DMS53 treated with DMSO at 0.1 percent for 48 hours (cell line): Measurements from ENCODE around the gene ELOVL6.

Source experiments
- DNase-seq: peaks from one replicate; lab custom pipeline; 2025; ENCODE audit not compliant: unreplicated experiment; lab: John Stamatoyannopoulos, UW

The ELOVL6 gene

DNA sequence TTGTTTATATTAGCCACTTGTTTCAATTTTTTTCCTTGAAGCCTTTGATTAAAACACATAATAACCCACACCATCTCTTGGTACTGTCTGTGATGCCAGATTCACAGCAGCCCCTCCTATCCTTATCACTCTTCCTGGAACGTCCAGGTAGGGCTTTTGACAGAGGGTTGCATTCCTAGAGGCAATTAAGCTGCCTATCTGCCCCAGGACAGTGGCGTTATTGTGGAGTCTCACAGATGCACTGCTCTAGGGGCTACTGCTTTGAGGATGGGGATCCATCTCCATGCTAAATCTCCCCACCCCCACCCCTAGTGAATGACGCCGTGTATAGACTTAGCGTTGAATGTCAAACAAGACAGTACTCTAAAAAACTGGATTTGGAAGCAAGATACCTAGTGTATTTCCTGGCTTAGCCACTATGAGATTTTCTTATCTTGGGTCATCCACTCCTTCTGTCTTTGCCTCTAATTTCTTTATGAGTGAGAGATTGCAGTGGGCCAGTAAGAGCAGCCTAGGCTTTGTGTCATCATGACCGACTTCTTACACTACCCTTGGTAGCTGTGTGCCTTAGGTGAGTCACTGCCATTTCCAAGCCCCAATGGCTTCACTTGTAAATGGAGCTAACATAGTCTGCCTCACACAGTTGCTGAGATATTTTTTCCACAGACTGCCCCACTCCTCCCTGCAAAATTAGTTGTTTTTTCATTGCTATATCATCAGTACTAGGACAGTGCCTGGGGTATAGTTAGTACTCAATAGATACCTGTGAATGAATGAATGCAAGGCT is 194.8 kb downstream of the ELOVL6 start:
- no peak for DNase-seq

DNA sequence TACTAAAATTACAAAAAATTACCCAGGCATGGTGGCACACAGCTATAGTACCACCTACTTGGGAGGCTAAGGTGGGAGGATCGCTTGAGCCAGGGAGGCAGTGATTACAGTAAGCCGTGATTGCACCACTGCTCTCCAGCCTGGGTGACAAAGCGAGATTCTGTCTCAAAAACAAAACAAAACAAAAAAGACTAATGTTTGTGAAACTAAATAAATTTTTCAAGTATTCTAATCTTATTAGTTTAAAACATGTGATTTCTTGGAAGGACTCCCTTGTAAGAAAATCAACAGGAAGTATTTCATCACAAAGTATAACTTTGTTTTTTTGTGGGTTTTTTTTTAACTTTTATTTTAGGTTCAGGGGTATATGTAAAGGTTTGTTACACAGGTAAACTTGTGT is 196.1 kb downstream of the ELOVL6 start:
- no peak for DNase-seq

DNA sequence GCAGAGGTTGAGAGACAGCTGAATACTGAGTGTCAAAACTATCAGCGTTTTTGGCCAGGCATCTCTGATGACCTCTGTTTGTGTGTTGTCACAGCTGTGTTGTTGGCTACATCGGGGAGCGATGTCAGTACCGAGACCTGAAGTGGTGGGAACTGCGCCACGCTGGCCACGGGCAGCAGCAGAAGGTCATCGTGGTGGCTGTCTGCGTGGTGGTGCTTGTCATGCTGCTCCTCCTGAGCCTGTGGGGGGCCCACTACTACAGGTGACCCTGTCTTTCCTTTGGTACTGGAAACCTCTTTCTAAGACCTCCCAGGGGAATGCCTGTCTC is 198.9 kb downstream of the ELOVL6 start:
- DNase-seq: no peak

DNA sequence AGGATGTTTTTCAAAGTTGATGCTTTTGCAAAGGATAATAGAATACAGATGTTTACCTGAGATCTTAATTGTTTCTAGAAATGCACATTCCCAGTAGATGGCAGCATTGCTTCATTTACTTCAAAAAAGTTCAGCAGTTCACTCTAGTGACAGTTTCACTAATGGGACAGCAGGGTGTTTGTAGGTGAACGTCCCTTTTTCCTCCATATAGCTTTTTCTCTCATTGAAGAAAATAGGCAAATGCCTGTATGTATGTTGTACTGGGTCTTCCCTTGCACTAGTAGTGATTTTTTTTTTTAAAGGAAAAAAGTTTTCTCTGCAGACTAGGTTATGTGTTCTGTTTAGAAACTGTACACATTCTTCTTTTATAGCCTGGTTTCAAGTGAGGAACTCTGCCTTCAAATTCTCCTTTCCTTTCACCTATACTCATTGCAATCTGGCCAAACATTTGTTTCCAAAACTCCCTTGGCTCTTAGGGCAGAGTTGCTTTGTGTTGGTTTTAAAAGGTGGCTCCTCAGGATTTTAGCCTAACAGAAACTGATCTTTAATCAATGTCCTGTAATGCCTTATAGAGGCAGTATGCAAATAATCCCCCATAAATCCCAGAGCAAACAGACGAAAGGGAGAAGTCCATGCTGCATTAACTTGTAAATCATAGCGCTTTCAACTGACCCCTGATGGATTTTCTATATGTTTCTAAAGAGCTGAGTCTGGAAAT is 199.4 kb downstream of the ELOVL6 start:
- DNase-seq: peak; percentile 38

DNA sequence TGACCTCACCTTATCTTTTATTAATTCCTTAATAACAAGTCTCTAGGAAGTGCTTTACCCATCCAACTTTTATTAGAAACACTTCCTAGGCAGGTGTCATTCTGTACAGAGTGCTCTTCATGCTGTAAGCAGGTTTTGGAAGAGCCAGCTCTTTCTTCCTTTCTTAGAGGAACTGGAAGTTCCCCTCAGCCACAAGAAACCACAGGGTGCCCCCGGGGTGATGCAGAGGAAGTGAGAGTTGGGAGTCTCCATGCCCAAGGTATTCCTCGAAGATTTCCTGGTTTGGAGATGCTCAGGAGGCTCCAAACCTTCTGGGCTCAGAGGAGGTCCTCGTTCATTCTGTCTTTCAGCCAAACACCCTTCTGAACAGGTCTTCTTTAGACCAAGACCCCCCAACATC is 201.9 kb downstream of the ELOVL6 start:
- no peak for DNase-seq
